HepG2 (cell line): ENCODE results near the gene ABAT. TPM values are rescaled to one million over a fixed set of nuclear protein-coding genes. Genes with fewer than 3 reads are reported as not detected.

Source experiments
- ARNTL ChIP-seq: sonication (generic); formaldehyde crosslinking; IDR thresholded peaks from 2 replicates; pipeline ENCODE4 v1.4.0; 2020; ENCODE audit warnings: mild to moderate bottlenecking, missing genetic modification reagents
- CC2D1A ChIP-seq: sonication (generic); formaldehyde crosslinking; IDR thresholded peaks from 2 replicates; pipeline ENCODE4 v1.8.1; 2023; ENCODE audit warnings: mild to moderate bottlenecking, missing genetic modification reagents
- DZIP1 ChIP-seq: sonication (generic); formaldehyde crosslinking; IDR thresholded peaks from 2 replicates; pipeline ENCODE4 v1.5.0; 2020; ENCODE audit warnings: mild to moderate bottlenecking, missing genetic modification reagents
- FOXK1 ChIP-seq: sonication (generic); formaldehyde crosslinking; IDR thresholded peaks from 2 replicates; pipeline ENCODE4 v1.4.0; 2020; ENCODE audit warnings: low read depth, missing genetic modification reagents, borderline replicate concordance
- GTF3A ChIP-seq: sonication (generic); formaldehyde crosslinking; conservative IDR thresholded peaks from 2 replicates; pipeline ENCODE4 v1.4.0; 2020; ENCODE audit warnings: mild to moderate bottlenecking, missing genetic modification reagents
- KLF12 ChIP-seq: sonication (generic); formaldehyde crosslinking; IDR thresholded peaks from 2 replicates; pipeline ENCODE4 v1.4.0; 2020; ENCODE audit warnings: missing genetic modification reagents, borderline replicate concordance
- MEIS1 ChIP-seq: sonication (generic); formaldehyde crosslinking; IDR thresholded peaks from 2 replicates; pipeline ENCODE4 v1.9.0; 2021; ENCODE audit warnings: mild to moderate bottlenecking, missing genetic modification reagents, moderate library complexity, borderline replicate concordance
- NFKB2 ChIP-seq: sonication (generic); formaldehyde crosslinking; IDR thresholded peaks from 2 replicates; pipeline ENCODE4 v1.4.0; 2020; ENCODE audit warnings: missing genetic modification reagents, borderline replicate concordance
- POLR2AphosphoS2 ChIP-seq: IDR thresholded peaks from 2 replicates; pipeline ENCODE4 v1.6.1; 2011; ENCODE audit warnings: low read depth, low read length, improper control_type of control experiment
- SIN3A ChIP-seq: IDR thresholded peaks from 2 replicates; pipeline ENCODE4 v1.6.1; 2011; ENCODE audit warnings: low read depth, mild to moderate bottlenecking, control low read depth, low read length, borderline replicate concordance
- STAT6 ChIP-seq: sonication (generic); formaldehyde crosslinking; IDR thresholded peaks from 2 replicates; pipeline ENCODE4 v1.4.0; 2020; ENCODE audit warnings: missing genetic modification reagents, mild to moderate bottlenecking, borderline replicate concordance
- TCF7 ChIP-seq: sonication (generic); IDR thresholded peaks from 2 replicates; pipeline ENCODE4 v1.6.1; 2016; ENCODE audit warnings: antibody characterized with exemption, low read depth
- ZBTB26 ChIP-seq: IDR thresholded peaks from 2 replicates; pipeline ENCODE4 v1.6.1; 2016; ENCODE audit warnings: missing compliant biosample characterization, missing genetic modification reagents, borderline replicate concordance
- ZIK1 ChIP-seq: sonication (generic); formaldehyde crosslinking; IDR thresholded peaks from 2 replicates; pipeline ENCODE4 v1.5.0; 2020; ENCODE audit warnings: mild to moderate bottlenecking, low read depth, missing genetic modification reagents, borderline replicate concordance
- ZNF513 ChIP-seq: sonication (generic); formaldehyde crosslinking; conservative IDR thresholded peaks from 2 replicates; pipeline ENCODE4 v1.5.0; 2020; ENCODE audit warnings: missing genetic modification reagents
- polyA plus RNA-seq, 8 experiments: library from polyadenylated mRNA; depleted of rRNA in 3 of 8; stranded (reverse) in 7 of 8; unstranded in 1 of 8; fragments of >200 nt; fragmentation: Illumina TruSeq in 4 of 8; extraction: Trizol in 4 of 8; gene quantifications; 2 replicates each; pipeline versions ENCODE4 v1.2.1 to v1.2.3, GENCODE V29; 2011 to 2016; ENCODE audit warnings: low read depth in 4 of 8, missing spikeins in 1 of 8, mixed read lengths in 1 of 8; ENCODE audit not compliant: insufficient read depth in 1 of 8
- total RNA-seq, 5 experiments: library from RNA; depleted of rRNA; stranded (reverse); fragments of >200 nt; fragmentation: Illumina TruSeq; extraction: Trizol; gene quantifications; 2 replicates each; pipeline ENCODE4 v1.2.3, GENCODE V29; 2016; ENCODE audit warnings: low read depth in 1 of 5
- TF ChIP-seq, protein P1 (sequence below): sonication (generic); formaldehyde crosslinking; IDR thresholded peaks from 2 replicates; pipeline ENCODE4 v1.5.1; 2020; ENCODE audit warnings: missing genetic modification reagents, mild to moderate bottlenecking, borderline replicate concordance
- TF ChIP-seq, protein P2 (sequence below): sonication (generic); formaldehyde crosslinking; IDR thresholded peaks from 2 replicates; pipeline ENCODE4 v1.5.0; 2020; ENCODE audit warnings: missing genetic modification reagents

ABAT gene
- total and polyA plus RNA-seq, 2 of the 13 experiments (the other 11 are each of a cell fraction or from before 2014, with no cell fraction given) = 47.6 to 97.3 TPM

GRCh38 chr16:8740775-8741355, 66.4 kb downstream of the ABAT start (continued):
- TF ChIP-seq STAT6 (CRISPR knock-in tag) = peak; percentile 77; the same call in 1 of the 2 replicates
- no peak for TF ChIP-seq ZIK1 (CRISPR knock-in tag)
- no peak; the same call in 1 of the 2 replicates for TF ChIP-seq ZBTB26 (CRISPR knock-in tag)
- peak; percentile 91; the same call in 1 of the 2 replicates for TF ChIP-seq FOXK1
- no peak for TF ChIP-seq DZIP1 (CRISPR knock-in tag)
- TF ChIP-seq SIN3A = no peak
- no peak for TF ChIP-seq POLR2AphosphoS2
- TF ChIP-seq CC2D1A = no peak
- TF ChIP-seq, protein P1, sequence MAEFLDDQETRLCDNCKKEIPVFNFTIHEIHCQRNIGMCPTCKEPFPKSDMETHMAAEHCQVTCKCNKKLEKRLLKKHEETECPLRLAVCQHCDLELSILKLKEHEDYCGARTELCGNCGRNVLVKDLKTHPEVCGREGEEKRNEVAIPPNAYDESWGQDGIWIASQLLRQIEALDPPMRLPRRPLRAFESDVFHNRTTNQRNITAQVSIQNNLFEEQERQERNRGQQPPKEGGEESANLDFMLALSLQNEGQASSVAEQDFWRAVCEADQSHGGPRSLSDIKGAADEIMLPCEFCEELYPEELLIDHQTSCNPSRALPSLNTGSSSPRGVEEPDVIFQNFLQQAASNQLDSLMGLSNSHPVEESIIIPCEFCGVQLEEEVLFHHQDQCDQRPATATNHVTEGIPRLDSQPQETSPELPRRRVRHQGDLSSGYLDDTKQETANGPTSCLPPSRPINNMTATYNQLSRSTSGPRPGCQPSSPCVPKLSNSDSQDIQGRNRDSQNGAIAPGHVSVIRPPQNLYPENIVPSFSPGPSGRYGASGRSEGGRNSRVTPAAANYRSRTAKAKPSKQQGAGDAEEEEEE (CRISPR knock-in tag) = no peak
- TF ChIP-seq ARNTL (CRISPR knock-in tag) = peak; percentile 84
- TF ChIP-seq GTF3A (CRISPR knock-in tag) = 0 out of 2 replicates have a peak, but pooled peaks have one; percentile 73
- TF ChIP-seq KLF12 (CRISPR knock-in tag) = peak; percentile 53; the same call in 1 of the 2 replicates
- TF ChIP-seq TCF7 = peak; percentile 77
- TF ChIP-seq NFKB2 = no peak
- TF ChIP-seq MEIS1 = peak; percentile 94
- TF ChIP-seq, protein P2, sequence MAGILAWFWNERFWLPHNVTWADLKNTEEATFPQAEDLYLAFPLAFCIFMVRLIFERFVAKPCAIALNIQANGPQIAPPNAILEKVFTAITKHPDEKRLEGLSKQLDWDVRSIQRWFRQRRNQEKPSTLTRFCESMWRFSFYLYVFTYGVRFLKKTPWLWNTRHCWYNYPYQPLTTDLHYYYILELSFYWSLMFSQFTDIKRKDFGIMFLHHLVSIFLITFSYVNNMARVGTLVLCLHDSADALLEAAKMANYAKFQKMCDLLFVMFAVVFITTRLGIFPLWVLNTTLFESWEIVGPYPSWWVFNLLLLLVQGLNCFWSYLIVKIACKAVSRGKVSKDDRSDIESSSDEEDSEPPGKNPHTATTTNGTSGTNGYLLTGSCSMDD (CRISPR knock-in tag) = no peak
- TF ChIP-seq ZNF513 = no peak
